Measurements from ENCODE around the gene KRTAP10-4. TPM values are rescaled to one million over a fixed set of nuclear protein-coding genes. Genes with fewer than 3 reads are reported as not detected.

KRTAP10-4 gene
- total and polyA plus RNA-seq, 9 donors, result not detected

DNA sequence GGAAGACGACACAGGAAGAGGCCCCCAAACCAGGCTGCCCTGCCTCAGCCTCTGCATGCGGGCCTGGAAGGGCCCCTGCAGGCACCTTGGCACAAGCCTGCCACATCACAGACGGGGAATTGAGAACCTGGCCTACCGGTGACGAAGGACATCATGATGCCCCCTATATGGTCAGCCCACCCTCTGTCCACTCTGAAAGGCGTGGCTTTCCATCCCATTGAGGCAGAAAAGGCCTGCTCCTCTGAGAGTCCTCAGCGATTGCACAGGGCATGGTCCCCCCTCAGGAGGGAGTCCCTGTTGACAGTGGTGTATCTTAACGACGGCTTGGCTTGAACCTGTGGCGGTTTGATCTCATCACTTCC lies 44.9 kb upstream of the KRTAP10-4 start:
- no peak for TF ChIP-seq POLR2A (IDR thresholded peaks at IDR 0.05)
- no peak for TF ChIP-seq EP300 (IDR thresholded peaks at IDR 0.05)
- TF ChIP-seq, protein P1, sequence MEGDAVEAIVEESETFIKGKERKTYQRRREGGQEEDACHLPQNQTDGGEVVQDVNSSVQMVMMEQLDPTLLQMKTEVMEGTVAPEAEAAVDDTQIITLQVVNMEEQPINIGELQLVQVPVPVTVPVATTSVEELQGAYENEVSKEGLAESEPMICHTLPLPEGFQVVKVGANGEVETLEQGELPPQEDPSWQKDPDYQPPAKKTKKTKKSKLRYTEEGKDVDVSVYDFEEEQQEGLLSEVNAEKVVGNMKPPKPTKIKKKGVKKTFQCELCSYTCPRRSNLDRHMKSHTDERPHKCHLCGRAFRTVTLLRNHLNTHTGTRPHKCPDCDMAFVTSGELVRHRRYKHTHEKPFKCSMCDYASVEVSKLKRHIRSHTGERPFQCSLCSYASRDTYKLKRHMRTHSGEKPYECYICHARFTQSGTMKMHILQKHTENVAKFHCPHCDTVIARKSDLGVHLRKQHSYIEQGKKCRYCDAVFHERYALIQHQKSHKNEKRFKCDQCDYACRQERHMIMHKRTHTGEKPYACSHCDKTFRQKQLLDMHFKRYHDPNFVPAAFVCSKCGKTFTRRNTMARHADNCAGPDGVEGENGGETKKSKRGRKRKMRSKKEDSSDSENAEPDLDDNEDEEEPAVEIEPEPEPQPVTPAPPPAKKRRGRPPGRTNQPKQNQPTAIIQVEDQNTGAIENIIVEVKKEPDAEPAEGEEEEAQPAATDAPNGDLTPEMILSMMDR (IDR thresholded peaks at IDR 0.05), result no peak
- no peaks in the 10 kb centered on the region for H3K27me3 ChIP-seq
- DNase-seq, result no peak
- no peaks in the 10 kb centered on the region for H3K9me3 ChIP-seq
- no peaks in the 10 kb centered on the region for H3K36me3 ChIP-seq
- intact Hi-C loops (cut with DNase I), result loop anchor here in 1 of 4 donors (10.0 kb wide), 1 partner anchor 196 kb away; no protein-coding TSS in a partner anchor
- no peaks in the 10 kb centered on the region for H3K4me1 ChIP-seq (ENCODE audit: insufficient read depth)
- no peak overlapping the region for H3K4me3 ChIP-seq
- H3K27ac ChIP-seq, result no peak overlapping the region
- 83 to 89% (median 86%) methylated on average over 10 of the region's 10 CpGs for WGBS, 3 donors

DNA sequence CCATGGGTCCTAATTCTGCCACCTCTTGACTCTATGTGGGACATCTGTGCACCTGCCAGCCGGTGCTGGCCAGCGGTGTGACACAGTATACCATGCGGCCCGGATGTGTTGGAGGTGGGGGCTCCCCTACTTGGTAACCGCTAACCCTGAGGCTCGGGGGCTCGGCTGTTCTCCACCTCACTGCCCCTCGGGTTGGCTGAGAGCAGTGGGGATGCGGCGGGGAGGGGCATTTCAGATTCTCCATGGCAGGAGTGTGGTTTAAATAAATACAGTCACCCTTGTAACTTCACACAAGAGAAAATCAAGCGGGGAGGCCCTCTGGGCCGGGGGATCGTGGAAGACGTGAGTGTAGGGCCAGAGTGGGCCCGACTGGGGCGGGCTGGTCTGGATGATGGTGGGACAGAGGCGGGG lies 44.5 kb upstream of the KRTAP10-4 start:
- Histone ChIP-seq H3K27me3 (no peaks in the 10 kb centered on the region), H3K36me3 (no peaks in the 10 kb centered on the region), H3K27ac (no peak overlapping the region), H3K4me1 (ENCODE audit: insufficient read depth) (no peaks in the 10 kb centered on the region), H3K9me3 (no peaks in the 10 kb centered on the region), H3K4me3 (no peak overlapping the region)
- intact Hi-C loops (cut with DNase I), result loop anchor here in 1 of 4 donors (10.0 kb wide), 1 partner anchor 196 kb away; no protein-coding TSS in a partner anchor
- TF ChIP-seq, protein P1 (IDR thresholded peaks at IDR 0.05), result no peak
- 89 to 91% (median 90%) methylated on average over 17 of the region's 17 CpGs for WGBS, 3 donors
- no peak for DNase-seq

DNA sequence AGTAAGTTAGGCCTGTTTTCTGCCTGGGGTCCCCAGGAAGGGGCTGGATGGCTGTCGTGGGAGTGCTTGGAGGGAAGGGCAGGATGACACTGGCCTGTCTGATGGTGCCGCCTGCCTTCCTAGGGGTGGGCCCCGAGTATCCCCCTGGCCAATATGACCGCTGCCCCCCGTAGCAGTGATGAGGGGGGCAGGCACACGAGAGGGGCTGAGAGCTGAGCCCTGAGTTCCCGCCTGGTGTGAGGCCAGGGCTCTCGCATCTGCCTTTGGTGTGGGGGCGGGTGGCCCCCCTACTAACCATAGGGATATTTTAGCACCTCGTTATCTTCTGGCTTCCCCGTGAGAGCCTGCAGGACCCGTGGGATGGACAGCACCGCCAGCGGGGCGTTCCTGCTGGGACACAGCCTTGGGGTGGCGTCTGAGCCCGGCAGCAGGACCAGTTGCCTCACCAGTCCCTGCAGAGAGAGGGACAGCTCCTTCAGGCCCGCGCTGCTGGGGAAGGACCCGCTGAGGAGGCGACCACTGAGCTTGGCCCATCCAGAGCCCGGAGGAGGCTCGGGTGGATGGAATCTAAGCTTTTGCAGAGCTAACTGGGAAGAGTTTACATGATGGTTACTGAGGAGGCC lies 43.9 kb upstream of the KRTAP10-4 start:
- intact Hi-C loops (cut with DNase I), result loop anchor here in 1 of 4 donors (10.0 kb wide), 1 partner anchor 195 kb away; no protein-coding TSS in a partner anchor
- Histone ChIP-seq H3K36me3 (no peaks in the 10 kb centered on the region), H3K27me3 (no peaks in the 10 kb centered on the region), H3K9me3 (no peaks in the 10 kb centered on the region), H3K4me3 (no peak overlapping the region), H3K27ac (no peak overlapping the region), H3K4me1 (ENCODE audit: insufficient read depth) (no peaks in the 10 kb centered on the region)
- TF ChIP-seq POLR2A (IDR thresholded peaks at IDR 0.05), result no peak
- TF ChIP-seq, protein P1 (IDR thresholded peaks at IDR 0.05), result no peak
- no peak for TF ChIP-seq EP300 (IDR thresholded peaks at IDR 0.05)
- DNase-seq, result peak in 1 of 5 donors; percentile 24
- 56 to 60% (median 59%) methylated on average over 23 of the region's 23 CpGs for WGBS, 3 donors

- 85 to 88% (median 86%) methylated on average over 7 of the region's 7 CpGs for WGBS, 3 donors
Observed at GRCh38 chr21:44530221-44530902, 43.2 kb upstream of the KRTAP10-4 start.

More at GRCh38 chr21:44530221-44530902, 43.2 kb upstream of the KRTAP10-4 start:
- H3K27ac ChIP-seq, result no peak overlapping the region
- H3K36me3 ChIP-seq, result no peaks in the 10 kb centered on the region
- intact Hi-C loops (cut with DNase I), result no loop called here
- no peak for DNase-seq
- no peak overlapping the region for H3K4me3 ChIP-seq
- H3K4me1 ChIP-seq (ENCODE audit: insufficient read depth), result no peaks in the 10 kb centered on the region
- no peaks in the 10 kb centered on the region for H3K27me3 ChIP-seq
- H3K9me3 ChIP-seq, result no peaks in the 10 kb centered on the region
- TF ChIP-seq EP300 (IDR thresholded peaks at IDR 0.05), result no peak
- no peak for TF ChIP-seq POLR2A (IDR thresholded peaks at IDR 0.05)
- TF ChIP-seq, protein P1 (IDR thresholded peaks at IDR 0.05), result no peak
